ENCODE data around the gene CPNE6. TPM values are rescaled to one million over a fixed set of nuclear protein-coding genes. Genes with fewer than 3 reads are reported as not detected.

CPNE6 gene
- total and polyA plus RNA-seq, 5 experiments from 2014 or later = not detected

- Mint-ChIP-seq H3K9me3 (no peaks in the 10 kb centered on the region), H3K27ac (peak overlapping the region in 3 of 10 donors; percentile 5 to 50 (median 41)), H3K4me3 (no peak overlapping the region), H3K27me3 (no peaks in the 10 kb centered on the region), H3K36me3 (no peaks in the 10 kb centered on the region), H3K4me1 (peaks cover 13 to 22% (median 19%) of the 10 kb centered on the region in 4 donors)
- POLR2A ChIA-PET = interaction anchor here (0.6 kb wide), 1 partner anchor 38 kb away, joined by 3 read pairs; no protein-coding TSS in a partner anchor
- DNase-seq (no peak), ATAC-seq (no peak)
These were observed 13.1 kb downstream of the CPNE6 start for GRCh38 chr14:24084440-24084839.

GRCh38 chr14:24085215-24085614 is 13.9 kb downstream of the CPNE6 start:
- no peak overlapping the region for H3K4me3 Mint-ChIP-seq
- POLR2A ChIA-PET = interaction anchor here (0.6 kb wide), 1 partner anchor 37 kb away, joined by 3 read pairs; no protein-coding TSS in a partner anchor

GRCh38 chr14:24086193-24086955 is 15.0 kb downstream of the CPNE6 start:
- Mint-ChIP-seq H3K4me1 (peaks cover 10 to 17% (median 15%) of the 10 kb centered on the region in 4 donors), H3K36me3 (no peaks in the 10 kb centered on the region), H3K9me3 (no peaks in the 10 kb centered on the region), H3K27me3 (no peaks in the 10 kb centered on the region), H3K27ac (peak overlapping the region in 1 of 10 donors; percentile 0), H3K4me3 (no peak overlapping the region)
- ATAC-seq (no peak), DNase-seq (no peak)
- POLR2A ChIA-PET = no interaction called here

More at GRCh38 chr14:24085215-24085614, 13.9 kb downstream of the CPNE6 start:
- no peaks in the 10 kb centered on the region for H3K27me3 Mint-ChIP-seq
- peaks cover 12 to 18% (median 16%) of the 10 kb centered on the region in 4 donors for H3K4me1 Mint-ChIP-seq
- no peaks in the 10 kb centered on the region for H3K9me3 Mint-ChIP-seq
- DNase-seq (no peak), ATAC-seq (no peak)
- no peaks in the 10 kb centered on the region for H3K36me3 Mint-ChIP-seq
- H3K27ac Mint-ChIP-seq = peak overlapping the region in 1 of 10 donors; percentile 43

GRCh38 chr14:24087004-24087403 is 15.6 kb downstream of the CPNE6 start:
- H3K4me3 Mint-ChIP-seq = no peak overlapping the region
- H3K36me3 Mint-ChIP-seq = no peaks in the 10 kb centered on the region
- POLR2A ChIA-PET = no interaction called here
- ATAC-seq = no peak
- peak overlapping the region in 1 of 10 donors; percentile 0 for H3K27ac Mint-ChIP-seq
- H3K9me3 Mint-ChIP-seq = no peaks in the 10 kb centered on the region
- H3K27me3 Mint-ChIP-seq = no peaks in the 10 kb centered on the region
- no peak for DNase-seq
- H3K4me1 Mint-ChIP-seq = peaks cover 7 to 14% (median 11%) of the 10 kb centered on the region in 4 donors

GRCh38 chr14:24088095-24088494 is 16.7 kb downstream of the CPNE6 start:
- H3K27ac Mint-ChIP-seq = peak overlapping the region in 1 of 10 donors; percentile 28
- ATAC-seq = no peak
- H3K4me3 Mint-ChIP-seq = no peak overlapping the region
- no peak for DNase-seq
- peaks cover 7 to 13% (median 9%) of the 10 kb centered on the region in 4 donors for H3K4me1 Mint-ChIP-seq
- H3K27me3 Mint-ChIP-seq = no peaks in the 10 kb centered on the region
- H3K36me3 Mint-ChIP-seq = no peaks in the 10 kb centered on the region
- POLR2A ChIA-PET = interaction anchor here (1.3 kb wide), 1 partner anchor 10 kb away, joined by 3 read pairs; no protein-coding TSS in a partner anchor
- H3K9me3 Mint-ChIP-seq = no peaks in the 10 kb centered on the region

GRCh38 chr14:24089890-24090289 is 18.5 kb downstream of the CPNE6 start:
- Mint-ChIP-seq H3K4me3 (no peak overlapping the region), H3K27ac (peak overlapping the region in 4 of 10 donors; percentile 54 to 83 (median 66))
- POLR2A ChIA-PET = interaction anchor here (1.0 to 2.7 kb wide), 6 partner anchors 9 to 48 kb away, joined by 3 to 21 read pairs (median 8); partner anchors contain the start of genes DCAF11 and NRL

GRCh38 chr14:24092110-24092504 is 20.7 kb downstream of the CPNE6 start:
- Mint-ChIP-seq H3K36me3 (peaks cover 0 to 2% (median 0%) of the 10 kb centered on the region in 3 donors), H3K4me3 (peak overlapping the region in 8 of 10 donors; percentile 23 to 99 (median 96)), H3K27me3 (no peaks in the 10 kb centered on the region), H3K27ac (peak overlapping the region in 5 of 10 donors; percentile 48 to 96 (median 54)), H3K4me1 (peaks cover 29 to 40% (median 34%) of the 10 kb centered on the region in 4 donors), H3K9me3 (no peaks in the 10 kb centered on the region)
- ATAC-seq (no peak), DNase-seq (no peak)
- POLR2A ChIA-PET = interaction anchor here (0.9 to 6.1 kb wide), 5 partner anchors 11 to 34 kb away, joined by 3 to 50 read pairs (median 12); partner anchors contain the start of genes DCAF11 and NRL

More at GRCh38 chr14:24089890-24090289, 18.5 kb downstream of the CPNE6 start:
- H3K36me3 Mint-ChIP-seq = no peaks in the 10 kb centered on the region
- no peak for ATAC-seq
- H3K4me1 Mint-ChIP-seq = peaks cover 13 to 22% (median 18%) of the 10 kb centered on the region in 4 donors
- H3K9me3 Mint-ChIP-seq = no peaks in the 10 kb centered on the region
- H3K27me3 Mint-ChIP-seq = no peaks in the 10 kb centered on the region
- no peak for DNase-seq

- Mint-ChIP-seq H3K36me3 (peaks cover 0 to 2% (median 0%) of the 10 kb centered on the region in 3 donors), H3K27ac (peak overlapping the region in 9 of 10 donors; percentile 73 to 99 (median 93)), H3K9me3 (no peaks in the 10 kb centered on the region), H3K4me3 (peak overlapping the region; percentile 95 to 99 (median 98)), H3K4me1 (peaks cover 29 to 40% (median 34%) of the 10 kb centered on the region in 4 donors), H3K27me3 (no peaks in the 10 kb centered on the region)
- no peak for ATAC-seq
- no peak for DNase-seq
- POLR2A ChIA-PET = interaction anchor here (0.9 to 6.1 kb wide), 7 partner anchors 12 to 41 kb away, joined by 3 to 50 read pairs (median 8); partner anchors contain the start of genes CARMIL3, DCAF11 and NRL
These were observed 21.3 kb downstream of the CPNE6 start for GRCh38 chr14:24092505-24093206.

- ATAC-seq (no peak), DNase-seq (no peak)
- Mint-ChIP-seq H3K4me1 (peaks cover 29 to 40% (median 34%) of the 10 kb centered on the region in 4 donors), H3K27me3 (no peaks in the 10 kb centered on the region), H3K36me3 (peaks cover 0 to 7% (median 0%) of the 10 kb centered on the region in 3 donors), H3K9me3 (no peaks in the 10 kb centered on the region), H3K4me3 (peak overlapping the region; percentile 95 to 99 (median 98)), H3K27ac (peak overlapping the region; percentile 73 to 99 (median 92))
- POLR2A ChIA-PET = interaction anchor here (0.6 to 6.1 kb wide), 16 partner anchors 12 to 178 kb away, joined by 3 to 50 read pairs (median 6); partner anchors contain the start of genes CARMIL3, DCAF11, IRF9 and NRL
These were observed 22.0 kb downstream of the CPNE6 start for GRCh38 chr14:24093207-24093900.

- H3K27ac Mint-ChIP-seq = peak within 1 kb of the TSS; percentile 93 to 99 (median 97)
- peak within 1 kb of the TSS; percentile 95 to 99 (median 98) for H3K4me3 Mint-ChIP-seq
- ATAC-seq = peak; percentile 78 to 83
- POLR2A ChIA-PET = interaction anchor here (0.6 to 6.1 kb wide), 21 partner anchors 11 to 336 kb away, joined by 3 to 50 read pairs (median 4); partner anchors contain the start of genes CARMIL3, DCAF11, IRF9 and KHNYN
- H3K4me1 Mint-ChIP-seq = peaks cover 29 to 40% (median 34%) of the 10 kb centered on the region in 4 donors
- DNase-seq = peak; percentile 40 to 78 (median 62)
- no peaks in the 10 kb centered on the region for H3K9me3 Mint-ChIP-seq
- H3K36me3 Mint-ChIP-seq = peaks cover 0 to 9% (median 0%) of the 10 kb centered on the region in 3 donors
- H3K27me3 Mint-ChIP-seq = no peaks in the 10 kb centered on the region
These were observed 22.8 kb downstream of the CPNE6 start, which contains the start of gene PCK2 for GRCh38 chr14:24093901-24094840. Gene PCK2 (plus strand): TSS chr14:24094311. CDS start chr14:24094406, 95 bp downstream.
